Measurements from ENCODE around the gene COL18A1. TPM values are rescaled to one million over a fixed set of nuclear protein-coding genes. Genes with fewer than 3 reads are reported as not detected.

COL18A1 gene
- total RNA-seq, 1 donor from 2014 or later = 302 TPM

GRCh38 chr21:45474323-45474950, 69.5 kb downstream of the COL18A1 start:
- no peaks in the 10 kb centered on the region for H3K27me3 Mint-ChIP-seq (ENCODE audit: low read depth)
- H3K4me3 Mint-ChIP-seq = no peak overlapping the region
- H3K36me3 Mint-ChIP-seq = peaks cover 12% of the 10 kb centered on the region
- H3K27ac Mint-ChIP-seq = no peak overlapping the region
- TF ChIP-seq, protein P1, sequence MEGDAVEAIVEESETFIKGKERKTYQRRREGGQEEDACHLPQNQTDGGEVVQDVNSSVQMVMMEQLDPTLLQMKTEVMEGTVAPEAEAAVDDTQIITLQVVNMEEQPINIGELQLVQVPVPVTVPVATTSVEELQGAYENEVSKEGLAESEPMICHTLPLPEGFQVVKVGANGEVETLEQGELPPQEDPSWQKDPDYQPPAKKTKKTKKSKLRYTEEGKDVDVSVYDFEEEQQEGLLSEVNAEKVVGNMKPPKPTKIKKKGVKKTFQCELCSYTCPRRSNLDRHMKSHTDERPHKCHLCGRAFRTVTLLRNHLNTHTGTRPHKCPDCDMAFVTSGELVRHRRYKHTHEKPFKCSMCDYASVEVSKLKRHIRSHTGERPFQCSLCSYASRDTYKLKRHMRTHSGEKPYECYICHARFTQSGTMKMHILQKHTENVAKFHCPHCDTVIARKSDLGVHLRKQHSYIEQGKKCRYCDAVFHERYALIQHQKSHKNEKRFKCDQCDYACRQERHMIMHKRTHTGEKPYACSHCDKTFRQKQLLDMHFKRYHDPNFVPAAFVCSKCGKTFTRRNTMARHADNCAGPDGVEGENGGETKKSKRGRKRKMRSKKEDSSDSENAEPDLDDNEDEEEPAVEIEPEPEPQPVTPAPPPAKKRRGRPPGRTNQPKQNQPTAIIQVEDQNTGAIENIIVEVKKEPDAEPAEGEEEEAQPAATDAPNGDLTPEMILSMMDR (IDR thresholded peaks at IDR 0.05; ENCODE audit: unreplicated experiment) = no peak
- peaks cover 22% of the 10 kb centered on the region for H3K4me1 Mint-ChIP-seq
- no peaks in the 10 kb centered on the region for H3K9me3 Mint-ChIP-seq
- DNase-seq (ENCODE audit: low spot score in 2 of 2, unreplicated experiment in 2 of 2) = no peak

DNA sequence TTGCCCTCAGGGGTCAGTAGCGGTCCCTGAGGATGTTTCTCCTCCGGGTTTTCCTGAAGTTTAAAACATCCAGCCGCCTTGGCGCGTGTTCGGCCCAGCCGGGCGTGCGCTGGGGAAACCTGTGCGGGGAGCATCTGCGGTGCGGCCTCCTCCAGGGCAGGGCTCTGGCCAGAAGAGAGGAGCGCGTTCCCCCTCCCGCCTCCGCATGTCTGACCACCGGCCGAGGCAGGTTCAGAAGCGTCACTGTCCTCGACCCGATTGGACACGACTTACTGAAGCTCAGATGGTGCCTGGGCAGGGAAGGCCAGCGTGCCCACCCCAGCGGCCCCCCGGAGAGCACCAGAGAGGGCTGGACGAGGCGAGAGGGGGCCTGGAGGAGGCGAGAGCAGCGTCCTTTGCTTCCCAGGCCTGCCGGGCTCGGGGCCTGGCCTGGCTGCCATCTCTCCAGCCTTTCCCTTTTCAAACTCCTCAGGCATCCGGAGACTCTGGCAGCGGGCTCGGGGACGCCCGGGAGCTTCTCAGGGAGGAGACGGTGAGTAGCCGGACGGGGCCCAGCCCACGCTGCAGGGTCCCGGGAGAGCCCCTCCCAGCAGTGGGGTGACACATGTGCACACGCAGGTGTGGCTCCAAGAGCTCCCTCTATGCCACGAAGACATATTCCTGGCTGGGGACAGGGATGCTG, 70.2 kb downstream of the COL18A1 start:
- H3K9me3 Mint-ChIP-seq = no peaks in the 10 kb centered on the region
- peaks cover 14% of the 10 kb centered on the region for H3K36me3 Mint-ChIP-seq
- TF ChIP-seq, protein P1 (IDR thresholded peaks at IDR 0.05; ENCODE audit: unreplicated experiment) = no peak
- no peak overlapping the region for H3K27ac Mint-ChIP-seq
- H3K27me3 Mint-ChIP-seq (ENCODE audit: low read depth) = no peaks in the 10 kb centered on the region
- no peak for DNase-seq (ENCODE audit: low spot score in 2 of 2, unreplicated experiment in 2 of 2)
- H3K4me1 Mint-ChIP-seq = peaks cover 17% of the 10 kb centered on the region
- no peak overlapping the region for H3K4me3 Mint-ChIP-seq

DNA sequence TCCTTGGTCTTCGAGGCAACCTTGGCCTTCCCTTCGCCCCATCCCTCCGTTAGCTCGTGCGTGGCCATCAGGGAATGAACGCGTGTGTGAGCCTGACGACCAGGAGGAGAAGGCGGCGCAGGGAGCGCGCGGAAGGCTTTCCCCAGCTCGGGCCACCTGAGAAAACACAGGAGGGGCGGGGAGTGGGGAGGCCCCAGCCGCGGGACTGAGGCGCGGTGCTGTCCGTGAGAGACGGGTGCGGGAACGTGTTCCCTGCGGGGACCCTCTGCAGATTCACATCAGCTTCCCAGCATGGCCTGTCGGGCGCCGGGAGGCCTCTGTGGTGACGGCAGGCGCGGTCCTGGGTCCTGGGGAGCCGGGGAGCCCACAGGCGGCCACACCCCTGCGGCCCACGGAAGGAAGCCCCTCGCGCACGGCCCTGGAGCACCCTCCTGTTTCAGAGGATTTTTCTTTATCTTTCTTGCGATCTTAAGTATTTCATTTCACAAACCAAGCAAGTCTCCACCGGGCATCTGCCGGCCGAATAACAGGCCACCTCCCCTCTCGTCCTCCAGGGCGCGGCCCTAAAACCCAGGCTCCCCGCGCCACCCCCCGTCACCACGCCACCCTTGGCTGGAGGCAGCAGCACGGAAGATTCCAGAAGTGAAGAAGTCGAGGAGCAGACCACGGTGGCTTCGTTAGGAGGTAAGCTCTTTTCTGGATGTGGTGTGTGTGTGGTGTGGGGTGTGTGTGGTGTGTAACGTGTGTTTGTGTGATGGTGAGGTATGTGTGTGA, 71.0 kb downstream of the COL18A1 start:
- no peak overlapping the region for H3K27ac Mint-ChIP-seq
- H3K4me3 Mint-ChIP-seq = no peak overlapping the region
- H3K4me1 Mint-ChIP-seq = peaks cover 13% of the 10 kb centered on the region
- no peaks in the 10 kb centered on the region for H3K27me3 Mint-ChIP-seq (ENCODE audit: low read depth)
- no peaks in the 10 kb centered on the region for H3K9me3 Mint-ChIP-seq
- TF ChIP-seq, protein P1 (IDR thresholded peaks at IDR 0.05; ENCODE audit: unreplicated experiment) = no peak
- H3K36me3 Mint-ChIP-seq = peaks cover 14% of the 10 kb centered on the region
- DNase-seq (ENCODE audit: low spot score in 2 of 2, unreplicated experiment in 2 of 2) = no peak

- no peaks in the 10 kb centered on the region for H3K27me3 Mint-ChIP-seq (ENCODE audit: low read depth)
- no peak for DNase-seq (ENCODE audit: low spot score in 2 of 2, unreplicated experiment in 2 of 2)
- no peak overlapping the region for H3K4me3 Mint-ChIP-seq
- TF ChIP-seq, protein P1 (IDR thresholded peaks at IDR 0.05; ENCODE audit: unreplicated experiment) = no peak
- peaks cover 14% of the 10 kb centered on the region for H3K36me3 Mint-ChIP-seq
- peaks cover 7% of the 10 kb centered on the region for H3K4me1 Mint-ChIP-seq
- H3K27ac Mint-ChIP-seq = no peak overlapping the region
- H3K9me3 Mint-ChIP-seq = no peaks in the 10 kb centered on the region
Observed at GRCh38 chr21:45476582-45476981, 71.6 kb downstream of the COL18A1 start.

DNA sequence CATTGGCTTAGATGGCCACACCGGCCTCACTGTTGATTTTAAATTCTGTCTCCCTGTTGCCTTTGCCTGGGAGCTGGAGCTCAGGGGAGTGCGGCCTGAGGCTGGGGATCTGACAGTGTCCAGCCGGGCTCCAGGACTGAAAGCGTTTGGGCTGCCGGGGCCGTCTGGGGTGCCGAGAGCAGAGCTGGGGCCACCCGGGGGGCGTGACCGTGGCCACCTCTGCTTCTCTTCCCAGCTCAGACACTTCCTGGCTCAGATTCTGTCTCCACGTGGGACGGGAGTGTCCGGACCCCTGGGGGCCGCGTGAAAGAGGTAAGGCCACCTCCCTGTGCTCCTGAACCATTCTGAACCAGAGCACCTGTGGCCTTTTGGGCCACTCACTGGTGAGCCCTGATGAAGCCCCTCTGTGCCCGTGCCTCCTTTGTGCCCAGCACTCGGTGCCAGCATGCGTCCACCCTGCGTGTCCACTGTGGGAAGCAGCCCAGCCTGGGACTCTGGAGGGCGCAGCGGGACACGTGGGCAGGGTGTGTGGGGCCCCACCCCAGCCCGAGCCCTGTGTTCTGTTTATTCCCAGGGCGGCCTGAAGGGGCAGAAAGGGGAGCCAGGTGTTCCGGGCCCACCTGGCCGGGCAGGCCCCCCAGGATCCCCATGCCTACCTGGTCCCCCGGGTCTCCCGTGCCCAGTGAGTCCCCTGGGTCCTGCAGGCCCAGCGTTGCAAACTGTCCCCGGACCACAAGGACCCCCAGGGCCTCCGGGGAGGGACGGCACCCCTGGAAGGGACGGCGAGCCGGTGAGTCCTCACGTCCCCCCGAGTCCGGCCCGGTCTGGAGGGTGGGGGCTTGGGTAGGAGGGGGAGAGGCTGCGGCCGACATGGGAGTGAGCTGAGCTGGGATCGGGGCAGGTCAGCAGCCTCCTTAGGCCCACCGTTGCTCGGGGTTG, 72.5 kb downstream of the COL18A1 start:
- Mint-ChIP-seq H3K27ac (peak overlapping the region; percentile 75), H3K27me3 (ENCODE audit: low read depth) (no peaks in the 10 kb centered on the region), H3K36me3 (peaks cover 15% of the 10 kb centered on the region), H3K9me3 (no peaks in the 10 kb centered on the region), H3K4me1 (peaks cover 6% of the 10 kb centered on the region), H3K4me3 (no peak overlapping the region)
- DNase-seq (ENCODE audit: low spot score in 2 of 2, unreplicated experiment in 2 of 2) = no peak
- TF ChIP-seq, protein P1 (IDR thresholded peaks at IDR 0.05; ENCODE audit: unreplicated experiment) = no peak

Measured in mesothelial cell of epicardium (in vitro differentiated cells).